Measurements from ENCODE around the gene CGNL1.

The CGNL1 gene

DNA sequence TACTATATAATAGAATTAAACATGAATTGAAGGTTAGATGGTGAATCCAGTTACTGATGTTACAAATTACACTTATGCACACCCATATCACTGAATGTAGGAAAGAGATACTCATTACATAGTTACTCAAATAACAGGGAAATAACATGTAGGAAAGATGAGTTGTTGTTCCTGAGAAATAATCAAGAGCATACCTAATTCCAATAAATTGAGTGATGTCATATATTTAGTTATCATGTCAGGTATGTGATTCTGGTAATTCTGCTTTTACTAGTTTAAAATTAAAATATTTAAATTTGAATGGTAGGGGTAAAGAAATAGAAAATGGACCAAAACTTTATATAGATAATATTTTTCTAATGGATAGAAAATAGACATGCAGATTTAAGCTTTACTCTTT lies 112.8 kb downstream of the CGNL1 start:
- ChIA-PET CTCF (no interaction called here), POLR2A (no interaction called here)
- Histone ChIP-seq H3K4me3 (ENCODE audit: control insufficient read depth in 1 of 7, extremely low read depth in 1 of 7, insufficient read depth in 4 of 7, low read depth in 2 of 7, low read length in 6 of 7) (no peak overlapping the region), H3K27ac (ENCODE audit: insufficient read depth in 1 of 2, low read depth in 1 of 2, low read length in 2 of 2, poor library complexity in 1 of 2, severe bottlenecking in 2 of 2) (no peak overlapping the region), H3K36me3 (ENCODE audit: control insufficient read depth in 4 of 4, insufficient read depth in 4 of 4, low read length in 3 of 4) (no peaks in the 10 kb centered on the region), H3K9me3 (ENCODE audit: control extremely low read depth in 1 of 5, control insufficient read depth in 4 of 5, insufficient read depth in 2 of 5, low read depth in 1 of 5, low read length in 4 of 5) (no peaks in the 10 kb centered on the region), H3K4me1 (ENCODE audit: control extremely low read depth in 1 of 4, control insufficient read depth in 4 of 4, insufficient read depth in 4 of 4, low read length in 3 of 4) (no peaks in the 10 kb centered on the region), H3K27me3 (replicated peaks in 2 of 5; ENCODE audit: control insufficient read depth in 4 of 5, insufficient read depth in 5 of 5, low read length in 4 of 5) (peaks cover 0 to 5% (median 0%) of the 10 kb centered on the region in 5 experiments)
- no peak for DNase-seq

DNA sequence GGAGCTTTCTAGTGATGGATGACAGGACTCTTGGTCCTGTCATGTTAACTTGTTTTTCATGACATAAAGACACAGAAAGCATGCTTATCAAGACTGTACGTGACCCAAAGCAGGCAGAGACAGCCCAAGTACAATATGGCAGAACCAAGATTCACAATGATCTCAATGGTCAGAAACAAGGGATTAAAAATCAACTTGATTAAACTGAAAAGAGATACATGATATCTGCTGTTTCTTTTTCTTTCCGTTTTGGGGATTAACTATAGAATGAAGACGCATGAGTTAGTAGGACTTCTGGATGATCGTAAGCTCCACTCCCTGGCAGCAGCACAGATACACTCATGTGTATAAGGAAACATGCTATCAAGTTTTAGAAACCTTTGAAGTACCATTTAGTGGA lies 117.0 kb downstream of the CGNL1 start:
- CTCF ChIA-PET, result no interaction called here
- WGBS (ENCODE audit: insufficient coverage), result 100% methylated on average over 4 of the region's 4 CpGs
- H3K4me3 ChIP-seq (ENCODE audit: control insufficient read depth in 1 of 7, extremely low read depth in 1 of 7, insufficient read depth in 4 of 7, low read depth in 2 of 7, low read length in 6 of 7), result no peak overlapping the region

DNA sequence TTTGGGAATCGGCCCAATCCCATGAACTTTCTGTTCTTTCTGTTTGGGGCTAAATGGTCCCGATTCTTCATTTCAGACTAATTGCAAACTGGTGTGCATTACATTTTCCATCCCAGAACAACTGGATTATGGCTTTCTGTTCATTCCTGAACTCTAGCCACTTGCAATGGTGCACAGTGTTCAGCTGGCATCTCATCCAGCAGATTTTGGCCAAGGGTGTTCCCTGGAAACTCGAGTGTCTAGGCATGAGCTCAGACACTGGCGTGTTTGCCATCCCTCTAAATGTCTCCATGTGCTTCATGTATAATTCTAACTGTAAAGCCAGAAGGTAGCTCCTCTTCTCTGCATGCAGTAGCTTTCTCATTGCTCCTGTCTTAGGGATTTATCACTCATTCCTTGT lies 118.3 kb downstream of the CGNL1 start:
- ChIA-PET POLR2A (no interaction called here), CTCF (interaction anchor here (1.6 kb wide), 1 partner anchor 47 kb away, joined by 3 read pairs; no protein-coding TSS in a partner anchor)
- Histone ChIP-seq H3K27me3 (replicated peaks in 2 of 5; ENCODE audit: control insufficient read depth in 4 of 5, insufficient read depth in 5 of 5, low read length in 4 of 5) (peaks cover 0 to 5% (median 0%) of the 10 kb centered on the region in 5 experiments), H3K27ac (ENCODE audit: insufficient read depth in 1 of 2, low read depth in 1 of 2, low read length in 2 of 2, poor library complexity in 1 of 2, severe bottlenecking in 2 of 2) (no peak overlapping the region), H3K9me3 (ENCODE audit: control extremely low read depth in 1 of 5, control insufficient read depth in 4 of 5, insufficient read depth in 2 of 5, low read depth in 1 of 5, low read length in 4 of 5) (no peaks in the 10 kb centered on the region), H3K4me1 (ENCODE audit: control extremely low read depth in 1 of 4, control insufficient read depth in 4 of 4, insufficient read depth in 4 of 4, low read length in 3 of 4) (no peaks in the 10 kb centered on the region), H3K4me3 (ENCODE audit: control insufficient read depth in 1 of 7, extremely low read depth in 1 of 7, insufficient read depth in 4 of 7, low read depth in 2 of 7, low read length in 6 of 7) (no peak overlapping the region), H3K36me3 (ENCODE audit: control insufficient read depth in 4 of 4, insufficient read depth in 4 of 4, low read length in 3 of 4) (no peaks in the 10 kb centered on the region)
- no peak for DNase-seq
- WGBS (ENCODE audit: insufficient coverage), result 100% methylated on average over 3 of the region's 4 CpGs

More for the DNA sequence above, 117.0 kb downstream of the CGNL1 start:
- Histone ChIP-seq H3K36me3 (ENCODE audit: control insufficient read depth in 4 of 4, insufficient read depth in 4 of 4, low read length in 3 of 4) (no peaks in the 10 kb centered on the region), H3K27ac (ENCODE audit: insufficient read depth in 1 of 2, low read depth in 1 of 2, low read length in 2 of 2, poor library complexity in 1 of 2, severe bottlenecking in 2 of 2) (no peak overlapping the region), H3K27me3 (replicated peaks in 2 of 5; ENCODE audit: control insufficient read depth in 4 of 5, insufficient read depth in 5 of 5, low read length in 4 of 5) (peaks cover 0 to 5% (median 0%) of the 10 kb centered on the region in 5 experiments), H3K4me1 (ENCODE audit: control extremely low read depth in 1 of 4, control insufficient read depth in 4 of 4, insufficient read depth in 4 of 4, low read length in 3 of 4) (no peaks in the 10 kb centered on the region), H3K9me3 (ENCODE audit: control extremely low read depth in 1 of 5, control insufficient read depth in 4 of 5, insufficient read depth in 2 of 5, low read depth in 1 of 5, low read length in 4 of 5) (no peaks in the 10 kb centered on the region)
- no peak for DNase-seq
- POLR2A ChIA-PET, result no interaction called here

DNA sequence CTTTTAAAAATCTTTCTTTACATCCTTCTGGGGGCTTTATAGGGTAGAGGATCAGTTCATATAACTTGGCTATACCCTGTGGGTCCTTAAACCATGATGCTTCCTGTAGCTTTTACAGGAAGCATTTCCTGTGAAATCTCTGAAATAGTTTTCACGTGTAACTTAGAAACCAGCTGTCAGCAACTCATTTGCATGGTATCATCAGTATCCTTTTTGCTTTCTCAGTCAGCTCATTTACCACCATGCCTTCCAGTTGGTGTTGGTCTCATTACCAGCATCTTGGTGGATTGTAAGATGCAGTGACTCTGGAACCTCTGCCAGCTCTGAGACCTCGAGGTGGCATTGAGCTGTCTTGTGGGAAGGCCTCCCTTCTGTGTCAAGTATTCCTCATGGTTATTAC lies 118.7 kb downstream of the CGNL1 start:
- no peaks in the 10 kb centered on the region for H3K4me1 ChIP-seq (ENCODE audit: control extremely low read depth in 1 of 4, control insufficient read depth in 4 of 4, insufficient read depth in 4 of 4, low read length in 3 of 4)

DNA sequence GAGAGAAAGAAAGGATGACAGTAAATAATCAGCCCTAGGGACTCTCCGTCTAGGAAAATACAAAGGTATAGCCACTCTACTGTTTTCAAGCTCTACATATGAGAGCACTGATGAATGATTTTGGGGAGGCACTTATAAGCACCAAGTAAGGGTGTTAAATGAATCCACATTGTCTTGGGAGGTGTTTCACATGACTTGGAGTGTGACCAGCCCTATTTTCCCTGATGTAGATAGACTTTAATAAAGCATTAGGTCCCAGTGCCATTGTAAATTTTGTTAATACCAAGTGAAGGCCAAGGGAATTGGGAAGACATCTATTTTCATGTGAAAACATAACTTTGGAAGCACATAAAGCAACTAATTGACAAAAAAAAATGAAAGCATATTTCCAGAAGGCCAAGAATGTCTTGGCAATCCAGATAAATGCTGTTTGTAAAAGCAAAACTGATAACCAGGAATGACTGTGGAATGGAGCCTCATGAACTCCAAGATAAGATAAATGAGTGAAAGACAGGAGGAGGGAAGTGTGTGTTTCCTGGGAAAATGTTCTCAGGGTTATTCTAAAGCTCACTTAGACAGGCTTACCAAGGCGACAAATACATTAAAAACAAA lies 119.4 kb downstream of the CGNL1 start:
- WGBS (ENCODE audit: insufficient coverage), result 100% methylated on average over 1 of the region's 2 CpGs
- POLR2A ChIA-PET, result no interaction called here
- CTCF ChIA-PET, result no interaction called here

More for the DNA sequence above, 118.7 kb downstream of the CGNL1 start:
- POLR2A ChIA-PET, result no interaction called here
- no peak for DNase-seq
- Histone ChIP-seq H3K9me3 (ENCODE audit: control extremely low read depth in 1 of 5, control insufficient read depth in 4 of 5, insufficient read depth in 2 of 5, low read depth in 1 of 5, low read length in 4 of 5) (no peaks in the 10 kb centered on the region), H3K27ac (ENCODE audit: insufficient read depth in 1 of 2, low read depth in 1 of 2, low read length in 2 of 2, poor library complexity in 1 of 2, severe bottlenecking in 2 of 2) (no peak overlapping the region), H3K27me3 (replicated peaks in 2 of 5; ENCODE audit: control insufficient read depth in 4 of 5, insufficient read depth in 5 of 5, low read length in 4 of 5) (peaks cover 0 to 5% (median 0%) of the 10 kb centered on the region in 5 experiments), H3K36me3 (ENCODE audit: control insufficient read depth in 4 of 4, insufficient read depth in 4 of 4, low read length in 3 of 4) (no peaks in the 10 kb centered on the region), H3K4me3 (ENCODE audit: control insufficient read depth in 1 of 7, extremely low read depth in 1 of 7, insufficient read depth in 4 of 7, low read depth in 2 of 7, low read length in 6 of 7) (no peak overlapping the region)
- WGBS (ENCODE audit: insufficient coverage), result 70% methylated on average over 2 of the region's 2 CpGs
- CTCF ChIA-PET, result interaction anchor here (1.6 kb wide), 1 partner anchor 47 kb away, joined by 3 read pairs; no protein-coding TSS in a partner anchor

DNA sequence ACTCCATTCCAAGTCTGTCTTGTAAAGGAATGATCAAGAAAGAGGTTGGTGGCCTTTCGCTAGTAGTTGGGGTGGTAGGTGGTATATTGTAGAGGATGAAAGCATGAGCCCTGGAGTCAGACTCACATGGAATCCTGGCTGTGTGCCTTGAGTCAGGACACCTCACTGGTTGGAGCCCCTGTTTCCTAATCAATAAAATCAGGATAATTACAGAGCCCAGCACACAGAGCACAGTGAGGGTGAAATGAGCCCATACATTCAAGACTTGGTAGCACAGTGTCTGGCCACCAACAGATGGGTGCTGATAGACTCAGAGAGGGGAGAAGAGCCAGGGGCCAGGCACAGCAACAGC lies 120.3 kb downstream of the CGNL1 start:
- POLR2A ChIA-PET, result no interaction called here

More for the DNA sequence above, 119.4 kb downstream of the CGNL1 start:
- no peaks in the 10 kb centered on the region for H3K4me1 ChIP-seq (ENCODE audit: control extremely low read depth in 1 of 4, control insufficient read depth in 4 of 4, insufficient read depth in 4 of 4, low read length in 3 of 4)
- DNase-seq, result no peak
- H3K36me3 ChIP-seq (ENCODE audit: control insufficient read depth in 4 of 4, insufficient read depth in 4 of 4, low read length in 3 of 4), result no peaks in the 10 kb centered on the region
- H3K27me3 ChIP-seq (replicated peaks in 2 of 5; ENCODE audit: control insufficient read depth in 4 of 5, insufficient read depth in 5 of 5, low read length in 4 of 5), result peaks cover 0 to 2% (median 0%) of the 10 kb centered on the region in 5 experiments
- H3K27ac ChIP-seq (ENCODE audit: insufficient read depth in 1 of 2, low read depth in 1 of 2, low read length in 2 of 2, poor library complexity in 1 of 2, severe bottlenecking in 2 of 2), result no peak overlapping the region
- no peaks in the 10 kb centered on the region for H3K9me3 ChIP-seq (ENCODE audit: control extremely low read depth in 1 of 5, control insufficient read depth in 4 of 5, insufficient read depth in 2 of 5, low read depth in 1 of 5, low read length in 4 of 5)
- H3K4me3 ChIP-seq (ENCODE audit: control insufficient read depth in 1 of 7, extremely low read depth in 1 of 7, insufficient read depth in 4 of 7, low read depth in 2 of 7, low read length in 6 of 7), result no peak overlapping the region

DNA sequence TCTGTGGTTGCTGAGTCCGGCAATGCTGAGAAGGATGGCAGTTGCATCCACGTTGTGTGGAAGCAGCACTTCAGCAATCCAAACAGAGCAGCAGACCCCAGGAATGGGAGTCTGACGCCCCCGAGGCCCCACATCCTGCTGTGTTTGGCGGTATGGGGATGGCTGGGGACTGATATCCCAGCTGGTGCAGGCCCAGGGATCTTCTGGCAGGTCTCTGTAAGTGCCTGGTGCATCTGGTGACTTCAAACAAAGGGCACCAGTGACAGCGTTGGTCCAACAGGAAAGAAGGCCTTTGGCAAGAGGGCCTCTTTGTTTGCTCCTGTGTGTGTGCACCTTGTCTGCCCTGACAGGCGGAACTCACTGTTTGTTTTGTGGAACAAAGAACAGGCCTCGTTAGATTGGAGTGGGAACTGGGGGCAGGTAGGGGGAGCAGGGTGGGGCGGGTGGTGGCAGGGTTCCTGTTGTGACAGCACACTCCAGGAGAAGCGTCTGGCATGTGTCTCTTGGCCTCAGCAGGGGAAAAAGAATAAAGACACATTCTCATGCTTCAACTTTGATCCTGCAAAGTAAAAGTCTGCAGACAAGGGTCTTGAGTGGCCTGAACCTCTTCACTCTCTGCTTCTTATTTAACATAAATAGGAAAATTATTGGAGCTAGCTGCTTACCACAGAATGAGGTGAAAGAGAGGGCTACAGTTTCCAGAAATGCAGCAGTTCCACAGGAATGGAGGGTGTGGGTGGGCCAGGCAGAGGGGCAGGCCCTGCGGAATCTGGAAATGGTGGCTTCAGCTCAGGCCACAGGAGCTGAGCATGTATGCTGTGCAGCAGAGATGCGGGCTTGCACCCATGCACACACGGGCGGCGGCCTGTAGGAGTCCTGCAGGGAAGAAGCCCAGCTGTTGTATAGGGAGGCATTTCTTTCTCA lies 120.9 kb downstream of the CGNL1 start:
- no peaks in the 10 kb centered on the region for H3K36me3 ChIP-seq (ENCODE audit: control insufficient read depth in 4 of 4, insufficient read depth in 4 of 4, low read length in 3 of 4)
- ChIA-PET POLR2A (no interaction called here), CTCF (no interaction called here)
- H3K4me3 ChIP-seq (ENCODE audit: control insufficient read depth in 1 of 7, extremely low read depth in 1 of 7, insufficient read depth in 4 of 7, low read depth in 2 of 7, low read length in 6 of 7), result no peak overlapping the region
- 89% methylated on average over 14 of the region's 15 CpGs for WGBS (ENCODE audit: insufficient coverage)
- no peak overlapping the region for H3K27ac ChIP-seq (ENCODE audit: insufficient read depth in 1 of 2, low read depth in 1 of 2, low read length in 2 of 2, poor library complexity in 1 of 2, severe bottlenecking in 2 of 2)
- DNase-seq, result no peak
- peaks cover 0 to 2% (median 0%) of the 10 kb centered on the region in 5 experiments for H3K27me3 ChIP-seq (replicated peaks in 2 of 5; ENCODE audit: control insufficient read depth in 4 of 5, insufficient read depth in 5 of 5, low read length in 4 of 5)
- no peaks in the 10 kb centered on the region for H3K4me1 ChIP-seq (ENCODE audit: control extremely low read depth in 1 of 4, control insufficient read depth in 4 of 4, insufficient read depth in 4 of 4, low read length in 3 of 4)
- H3K9me3 ChIP-seq (ENCODE audit: control extremely low read depth in 1 of 5, control insufficient read depth in 4 of 5, insufficient read depth in 2 of 5, low read depth in 1 of 5, low read length in 4 of 5), result no peaks in the 10 kb centered on the region

More for the DNA sequence above, 120.3 kb downstream of the CGNL1 start:
- Histone ChIP-seq H3K4me1 (ENCODE audit: control extremely low read depth in 1 of 4, control insufficient read depth in 4 of 4, insufficient read depth in 4 of 4, low read length in 3 of 4) (no peaks in the 10 kb centered on the region), H3K9me3 (ENCODE audit: control extremely low read depth in 1 of 5, control insufficient read depth in 4 of 5, insufficient read depth in 2 of 5, low read depth in 1 of 5, low read length in 4 of 5) (no peaks in the 10 kb centered on the region), H3K27ac (ENCODE audit: insufficient read depth in 1 of 2, low read depth in 1 of 2, low read length in 2 of 2, poor library complexity in 1 of 2, severe bottlenecking in 2 of 2) (no peak overlapping the region), H3K27me3 (replicated peaks in 2 of 5; ENCODE audit: control insufficient read depth in 4 of 5, insufficient read depth in 5 of 5, low read length in 4 of 5) (peaks cover 0 to 2% (median 0%) of the 10 kb centered on the region in 5 experiments), H3K4me3 (ENCODE audit: control insufficient read depth in 1 of 7, extremely low read depth in 1 of 7, insufficient read depth in 4 of 7, low read depth in 2 of 7, low read length in 6 of 7) (no peak overlapping the region), H3K36me3 (ENCODE audit: control insufficient read depth in 4 of 4, insufficient read depth in 4 of 4, low read length in 3 of 4) (no peaks in the 10 kb centered on the region)
- CTCF ChIA-PET, result no interaction called here
- no peak for DNase-seq
- 100% methylated on average over 1 of the region's 1 CpG for WGBS (ENCODE audit: insufficient coverage)

All from common myeloid progenitor, CD34-positive (primary cell).